K562 (cell line): ENCODE results near the gene ARID3A. TPM values are rescaled to one million over a fixed set of nuclear protein-coding genes. Genes with fewer than 3 reads are reported as not detected.

Source experiments
- CBX3 ChIP-seq, 2 experiments: IDR thresholded peaks; 1 replicate in 1 of 2; 2 replicates in 1 of 2; pipeline ENCODE4 v1.6.1; 2012; ENCODE audit warnings: inconsistent platforms in 2 of 2, low read length in 2 of 2, borderline replicate concordance in 1 of 2, control low read depth in 1 of 2
- CHAMP1 ChIP-seq: fragments of 450-650 bp; IDR thresholded peaks from 2 replicates; pipeline ENCODE4 v1.6.1; 2016; ENCODE audit warnings: mild to moderate bottlenecking
- CREB3L1 ChIP-seq: fragments of 450-650 bp; IDR thresholded peaks from 2 replicates; pipeline ENCODE4 v1.6.1; 2014; ENCODE audit warnings: low read depth, mild to moderate bottlenecking, moderate library complexity, borderline replicate concordance
- FOXK2 ChIP-seq, 2 experiments: fragments of 450-650 bp; IDR thresholded peaks in 1 of 2; conservative IDR thresholded peaks in 1 of 2; 2 replicates each; pipeline ENCODE4 v1.6.1; 2016; ENCODE audit warnings: low read depth in 2 of 2, mild to moderate bottlenecking in 1 of 2
- JUN ChIP-seq, 2 experiments: sonication (generic) in 1 of 2; formaldehyde crosslinking in 1 of 2; IDR thresholded peaks; 2 replicates each; pipeline versions ENCODE4 v1.6.1 to v1.8.0; 2012 to 2022; ENCODE audit warnings: borderline replicate concordance in 2 of 2, mild to moderate bottlenecking in 2 of 2, improper control_type of control experiment in 1 of 2, low read depth in 1 of 2, low read length in 1 of 2, missing genetic modification reagents in 1 of 2
- MAZ ChIP-seq, 2 experiments: fragments of 450-650 bp in 1 of 2; sonication (generic) in 1 of 2; formaldehyde crosslinking; IDR thresholded peaks in 1 of 2; conservative IDR thresholded peaks in 1 of 2; 2 replicates each; pipeline versions ENCODE4 v1.4.0 to v1.5.0; 2020; ENCODE audit warnings: mild to moderate bottlenecking in 1 of 2, missing genetic modification reagents in 1 of 2
- MCM5 ChIP-seq: fragments of 450-650 bp; IDR thresholded peaks from 2 replicates; pipeline ENCODE4 v1.6.1; 2016; ENCODE audit warnings: low read depth
- MCM7 ChIP-seq, 2 experiments: fragments of 450-650 bp; IDR thresholded peaks; 2 replicates each; pipeline ENCODE4 v1.6.1; 2016 to 2018
- MEF2A ChIP-seq: IDR thresholded peaks from 2 replicates; pipeline ENCODE4 v1.6.1; 2011; ENCODE audit warnings: low read depth, mild to moderate bottlenecking, low read length, moderate library complexity; ENCODE audit not compliant: control insufficient read depth
- MTA2 ChIP-seq: fragments of 450-650 bp; IDR thresholded peaks from 2 replicates; pipeline ENCODE4 v1.6.1; 2016; ENCODE audit warnings: low read depth
- POLR2AphosphoS2 ChIP-seq: IDR thresholded peaks from 2 replicates; pipeline ENCODE4 v1.6.1; 2012; ENCODE audit warnings: low read length, improper control_type of control experiment
- RERE ChIP-seq: sonication (generic); formaldehyde crosslinking; IDR thresholded peaks from 2 replicates; pipeline ENCODE4 v1.8.0; 2023; ENCODE audit warnings: missing genetic modification reagents, mild to moderate bottlenecking, borderline replicate concordance
- TSC22D4 ChIP-seq: fragments of 450-650 bp; IDR thresholded peaks from 2 replicates; pipeline ENCODE4 v1.6.1; 2016; ENCODE audit warnings: missing genetic modification characterization, missing biosample characterization, control low read depth
- U2AF2 ChIP-seq: fragments of 200-400 bp; formaldehyde crosslinking; optimal IDR thresholded peaks from 2 replicates; pipeline ENCODE3; 2017; ENCODE audit warnings: low read depth, mild to moderate bottlenecking, low read length
- ZNF197 ChIP-seq: fragments of 200-800 bp; sonication (Bioruptor generic); IDR thresholded peaks from 2 replicates; pipeline ENCODE4 v1.6.1; 2016; ENCODE audit warnings: low read depth, missing genetic modification characterization, missing compliant biosample characterization
- ZNF280A ChIP-seq: fragments of 450-650 bp; IDR thresholded peaks from 2 replicates; pipeline ENCODE4 v1.6.1; 2018; ENCODE audit warnings: mild to moderate bottlenecking, low read depth; ENCODE audit not compliant: partially characterized antibody
- ZNF695 ChIP-seq: fragments of 450-650 bp; formaldehyde crosslinking; IDR thresholded peaks from 2 replicates; pipeline ENCODE4 v1.4.0; 2020; ENCODE audit warnings: mild to moderate bottlenecking, moderate library complexity
- polyA plus RNA-seq, 8 experiments: library from polyadenylated mRNA; depleted of rRNA in 4 of 8; stranded (reverse) in 5 of 8; unstranded in 3 of 8; fragments of >200 nt; fragmentation: Nextera tagmentation in 2 of 8; fragmentation: Illumina TruSeq in 1 of 8; extraction: Ambion mirVana in 2 of 8; extraction: Trizol in 1 of 8; gene quantifications; 2 replicates each; pipeline versions ENCODE4 v1.2.1 to v1.2.3, GENCODE V29; 2011 to 2014; ENCODE audit warnings: inconsistent platforms in 1 of 8, missing spikeins in 1 of 8
- total RNA-seq, 7 experiments: library from RNA; depleted of rRNA in 6 of 7; stranded (reverse); fragments of >200 nt in 6 of 7; fragmentation: Illumina TruSeq in 2 of 7; extraction: Trizol in 2 of 7; gene quantifications; 2 replicates each; pipeline versions ENCODE4 v1.2.1 to v1.2.3, GENCODE V29; 2011 to 2021; ENCODE audit warnings: low replicate concordance in 1 of 7

The ARID3A gene
- total and polyA plus RNA-seq, 9 of the 15 experiments (the other 6 are each of a cell fraction or from before 2014, with no cell fraction given) = 1.4 to 118 (median 31.2) TPM

GRCh38 chr19:939439-939838, 13.6 kb downstream of the ARID3A start (continued):
- TF ChIP-seq RERE (CRISPR knock-in tag) (no peak), MCM7 (IDR thresholded peaks at IDR 0.05) (no peak), TSC22D4 (tag) (no peak), MCM5 (no peak), POLR2AphosphoS2 (no peak), CBX3 (IDR thresholded peaks at IDR 0.05; ENCODE audit: borderline replicate concordance in 1 of 2, low read length in 2 of 2) (0 out of 3 replicates have a peak, but pooled peaks of 1 of the 2 experiments have one; percentile 25), JUN (IDR thresholded peaks at IDR 0.05; ENCODE audit: borderline replicate concordance, low read depth, low read length) (no peak), JUN (CRISPR knock-in tag; IDR thresholded peaks at IDR 0.05; ENCODE audit: borderline replicate concordance) (no peak), FOXK2 (conservative IDR thresholded peaks at IDR 0.05 in 1 of 2, IDR thresholded peaks at IDR 0.05 in 1 of 2; ENCODE audit: low read depth in 2 of 2) (no peak), MAZ (CRISPR knock-in tag; conservative IDR thresholded peaks at IDR 0.05 in 1 of 2, IDR thresholded peaks at IDR 0.05 in 1 of 2) (no peak), MEF2A (no peak), ZNF197 (CRISPR knock-in tag) (no peak), ZNF280A (no peak), ZNF695 (CRISPR knock-in tag) (no peak), CREB3L1 (no peak), CHAMP1 (no peak), MTA2 (no peak), U2AF2 (no peak)
